NOMO-1 treated with dmso at 0.1 percent for 144 hours (cell line): ENCODE data around the gene COQ3.
"Not testable (repeated sequence)": the region's sequence is repeated elsewhere in the genome, so short reads cannot be mapped to it uniquely, and the experiment has no call there.

ENCODE experiments used
- DNase-seq: peaks from one replicate; lab custom pipeline; 2025; ENCODE audit not compliant: unreplicated experiment; lab: John Stamatoyannopoulos, UW

The COQ3 gene

GRCh38 chr6:99384507-99384906, 9.5 kb downstream of the COQ3 start:
- no peak for DNase-seq

- DNase-seq = no peak
Measured at GRCh38 chr6:99378636-99379035, 15.4 kb downstream of the COQ3 start.

GRCh38 chr6:99369533-99369932, 24.5 kb downstream of the COQ3 start:
- DNase-seq = no peak

- DNase-seq = no peak
Measured at GRCh38 chr6:99366852-99367251, 27.1 kb downstream of the COQ3 start.

GRCh38 chr6:99364026-99364425, 30.0 kb downstream of the COQ3 start:
- no peak for DNase-seq

- no peak for DNase-seq
Measured at GRCh38 chr6:99362678-99363268, 31.2 kb downstream of the COQ3 start.

GRCh38 chr6:99359800-99360199, 34.2 kb downstream of the COQ3 start:
- no peak for DNase-seq

GRCh38 chr6:99356641-99357040, 37.4 kb downstream of the COQ3 start:
- DNase-seq = no peak

- DNase-seq = no peak
Measured at GRCh38 chr6:99354983-99355382, 39.0 kb downstream of the COQ3 start.

- DNase-seq = no peak
Measured at GRCh38 chr6:99353126-99353525, 40.9 kb downstream of the COQ3 start.

GRCh38 chr6:99350573-99350972, 43.4 kb downstream of the COQ3 start:
- DNase-seq = no peak

GRCh38 chr6:99349171-99350141, 44.5 kb downstream of the COQ3 start, which contains the start of gene FAXC:
Gene FAXC, minus strand, starts transcription at chr6:99349674. Its CDS starts 302 bp downstream, at chr6:99349372.
- DNase-seq = no peak

GRCh38 chr6:99348288-99349170, 45.5 kb downstream of the COQ3 start:
- DNase-seq = no peak

GRCh38 chr6:99347804-99348203, 46.2 kb downstream of the COQ3 start:
- DNase-seq = no peak

GRCh38 chr6:99346595-99346994, 47.4 kb downstream of the COQ3 start:
- no peak for DNase-seq

- DNase-seq = no peak
Measured at GRCh38 chr6:99345164-99345563, 48.8 kb downstream of the COQ3 start.

- DNase-seq = no peak
Measured at GRCh38 chr6:99344289-99344688, 49.7 kb downstream of the COQ3 start.

- DNase-seq = no peak
Measured at GRCh38 chr6:99341862-99342455, 52.0 kb downstream of the COQ3 start.

- no peak for DNase-seq
Measured at GRCh38 chr6:99338188-99338587, 55.8 kb downstream of the COQ3 start.

- not testable (repeated sequence) for DNase-seq
Measured at GRCh38 chr6:99335298-99335697, 58.7 kb downstream of the COQ3 start.
